ENCODE data around the gene GPLD1.

The GPLD1 gene

DNA sequence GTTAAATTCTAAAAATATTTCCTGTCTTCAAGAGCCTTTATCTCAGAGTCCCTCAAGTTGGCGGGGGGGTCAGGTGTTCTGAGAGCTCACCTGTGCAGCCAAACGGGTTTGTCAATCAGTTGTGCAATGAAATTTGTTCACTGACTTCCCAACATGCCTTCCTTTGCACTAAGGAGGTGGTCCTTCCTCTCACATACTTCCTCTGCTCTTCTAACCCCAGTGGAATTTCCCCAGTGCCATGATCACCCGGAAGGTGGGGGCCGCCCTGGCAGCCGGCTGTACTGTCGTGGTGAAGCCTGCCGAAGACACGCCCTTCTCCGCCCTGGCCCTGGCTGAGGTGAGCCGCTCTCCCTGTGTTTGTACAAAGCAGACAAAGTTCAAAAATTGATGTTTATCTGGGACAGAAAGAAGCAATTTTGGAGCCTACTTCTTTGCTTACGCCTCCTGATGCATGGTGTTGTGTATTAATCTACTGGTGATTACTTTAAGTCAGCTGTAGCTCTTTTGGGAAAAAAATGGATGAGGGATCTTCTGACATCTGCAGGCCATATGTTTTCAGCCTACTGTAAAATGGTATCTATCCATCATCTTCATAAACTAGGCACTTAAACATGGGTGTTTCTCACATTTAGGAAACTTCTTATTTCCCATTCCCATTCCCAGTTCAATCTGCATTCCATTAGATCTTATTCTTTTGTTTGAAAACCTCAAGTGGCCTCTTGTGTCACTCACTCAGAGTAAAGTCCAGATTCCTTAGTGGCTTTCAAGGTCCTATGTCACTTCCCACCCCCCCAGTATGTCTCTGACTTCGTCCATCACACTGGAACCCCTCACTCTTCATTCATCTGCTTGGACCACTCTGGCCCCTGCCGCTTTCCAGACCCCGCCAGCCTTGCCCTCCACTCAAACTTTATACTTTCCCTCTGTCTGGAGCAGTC lies 15.5 kb upstream of the GPLD1 start:
- Histone ChIP-seq H3K4me1 (ENCODE audit: control insufficient read depth, low read depth, low read length) (no peaks in the 10 kb centered on the region), H4K8ac (ENCODE audit: low read depth, low read length) (no peak overlapping the region), H3K79me1 (ENCODE audit: low read length) (no peaks in the 10 kb centered on the region), H3K23ac (ENCODE audit: low read length) (no peak overlapping the region), H3K4me3 (ENCODE audit: low read length) (no peak overlapping the region), H2BK15ac (replicated peaks; ENCODE audit: low read depth) (no peak overlapping the region), H3K56ac (ENCODE audit: low read length) (no peak overlapping the region), H3K9ac (ENCODE audit: low read length) (no peak overlapping the region), H3K79me2 (ENCODE audit: control insufficient read depth, insufficient read depth, low read length) (no peaks in the 10 kb centered on the region), H2BK120ac (ENCODE audit: low read depth, low read length) (no peak overlapping the region), H3K27ac (ENCODE audit: low read depth, low read length) (no peak overlapping the region), H3K4me2 (ENCODE audit: low read length) (no peak overlapping the region), H4K5ac (ENCODE audit: low read length) (no peak overlapping the region), H2BK5ac (ENCODE audit: low read length) (no peak overlapping the region), H3K36me3 (ENCODE audit: control insufficient read depth, insufficient read depth, low read length) (no peaks in the 10 kb centered on the region), H3K27me3 (ENCODE audit: insufficient read depth, low read length, poor library complexity) (no peaks in the 10 kb centered on the region), H3K4ac (ENCODE audit: low read depth, low read length) (no peak overlapping the region), H2AK5ac (ENCODE audit: low read length) (no peak overlapping the region), H3K18ac (ENCODE audit: low read length) (no peak overlapping the region)
- no peak for DNase-seq
- WGBS (ENCODE audit: extremely low coverage, insufficient coverage, low lambda C conversion rate), result no CpG with 5 or more reads among the region's 14 CpGs

DNA sequence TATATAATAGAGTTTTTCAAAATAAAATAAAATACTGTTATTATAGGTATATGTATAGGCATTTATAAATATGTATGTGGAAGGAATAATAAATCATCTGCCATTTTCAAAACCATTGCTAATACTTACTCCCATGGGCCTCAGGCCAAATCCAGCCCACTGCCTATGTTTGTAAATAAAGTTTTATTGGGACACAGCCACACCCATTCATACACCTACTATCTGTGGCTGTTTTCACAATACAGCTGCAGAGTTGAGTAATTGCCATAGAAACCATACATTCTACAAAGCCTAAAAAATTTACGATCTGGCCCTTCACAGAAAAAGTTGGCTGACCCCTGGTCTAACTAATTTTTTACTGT lies 14.9 kb upstream of the GPLD1 start:
- no peak overlapping the region for H3K18ac ChIP-seq (ENCODE audit: low read length)
- no peak overlapping the region for H3K4me3 ChIP-seq (ENCODE audit: low read length)
- H4K8ac ChIP-seq (ENCODE audit: low read depth, low read length), result no peak overlapping the region
- no peak overlapping the region for H3K9ac ChIP-seq (ENCODE audit: low read length)
- H3K79me2 ChIP-seq (ENCODE audit: control insufficient read depth, insufficient read depth, low read length), result no peaks in the 10 kb centered on the region
- DNase-seq, result no peak
- no CpG with 5 or more reads among the region's 1 CpG for WGBS (ENCODE audit: extremely low coverage, insufficient coverage, low lambda C conversion rate)
- H2AK5ac ChIP-seq (ENCODE audit: low read length), result no peak overlapping the region
- no peak overlapping the region for H2BK120ac ChIP-seq (ENCODE audit: low read depth, low read length)
- no peaks in the 10 kb centered on the region for H3K27me3 ChIP-seq (ENCODE audit: insufficient read depth, low read length, poor library complexity)
- no peaks in the 10 kb centered on the region for H3K4me1 ChIP-seq (ENCODE audit: control insufficient read depth, low read depth, low read length)
- no peak overlapping the region for H3K4ac ChIP-seq (ENCODE audit: low read depth, low read length)
- H2BK15ac ChIP-seq (replicated peaks; ENCODE audit: low read depth), result no peak overlapping the region
- no peak overlapping the region for H4K5ac ChIP-seq (ENCODE audit: low read length)
- H2BK5ac ChIP-seq (ENCODE audit: low read length), result no peak overlapping the region
- H3K23ac ChIP-seq (ENCODE audit: low read length), result no peak overlapping the region
- H3K4me2 ChIP-seq (ENCODE audit: low read length), result no peak overlapping the region
- no peaks in the 10 kb centered on the region for H3K36me3 ChIP-seq (ENCODE audit: control insufficient read depth, insufficient read depth, low read length)
- H3K56ac ChIP-seq (ENCODE audit: low read length), result no peak overlapping the region
- H3K27ac ChIP-seq (ENCODE audit: low read depth, low read length), result no peak overlapping the region
- H3K79me1 ChIP-seq (ENCODE audit: low read length), result no peaks in the 10 kb centered on the region

DNA sequence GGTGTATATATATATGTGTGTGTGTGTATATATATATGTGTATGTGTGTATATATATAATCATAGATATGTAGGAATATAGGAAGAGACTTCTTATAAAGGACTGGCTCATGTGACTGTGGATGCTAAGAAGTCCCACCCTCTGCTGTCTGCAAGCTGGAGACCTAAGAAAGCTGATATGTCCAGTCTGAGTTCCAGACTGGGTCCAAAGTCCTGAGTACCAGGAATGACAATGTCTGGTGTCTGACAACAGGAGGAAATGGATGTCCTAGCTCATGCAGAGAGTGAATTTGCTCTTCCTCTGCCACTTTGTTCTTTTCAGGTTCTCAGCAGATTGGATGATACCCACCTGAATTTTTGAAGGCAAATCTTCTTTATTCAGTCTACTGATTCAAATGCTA lies 12.5 kb upstream of the GPLD1 start:
- H2AK5ac ChIP-seq (ENCODE audit: low read length), result no peak overlapping the region
- H3K56ac ChIP-seq (ENCODE audit: low read length), result no peak overlapping the region
- no peak overlapping the region for H4K8ac ChIP-seq (ENCODE audit: low read depth, low read length)
- H4K5ac ChIP-seq (ENCODE audit: low read length), result no peak overlapping the region
- no peaks in the 10 kb centered on the region for H3K36me3 ChIP-seq (ENCODE audit: control insufficient read depth, insufficient read depth, low read length)
- H3K27me3 ChIP-seq (ENCODE audit: insufficient read depth, low read length, poor library complexity), result no peaks in the 10 kb centered on the region
- no peak overlapping the region for H3K4ac ChIP-seq (ENCODE audit: low read depth, low read length)
- no peak overlapping the region for H2BK15ac ChIP-seq (replicated peaks; ENCODE audit: low read depth)
- no peaks in the 10 kb centered on the region for H3K79me2 ChIP-seq (ENCODE audit: control insufficient read depth, insufficient read depth, low read length)
- no peak overlapping the region for H3K27ac ChIP-seq (ENCODE audit: low read depth, low read length)
- H3K9ac ChIP-seq (ENCODE audit: low read length), result no peak overlapping the region
- no peaks in the 10 kb centered on the region for H3K79me1 ChIP-seq (ENCODE audit: low read length)
- H3K18ac ChIP-seq (ENCODE audit: low read length), result no peak overlapping the region
- H3K4me2 ChIP-seq (ENCODE audit: low read length), result no peak overlapping the region
- H3K23ac ChIP-seq (ENCODE audit: low read length), result no peak overlapping the region
- H2BK5ac ChIP-seq (ENCODE audit: low read length), result no peak overlapping the region
- no peak for DNase-seq
- H3K4me1 ChIP-seq (ENCODE audit: control insufficient read depth, low read depth, low read length), result no peaks in the 10 kb centered on the region
- no peak overlapping the region for H3K4me3 ChIP-seq (ENCODE audit: low read length)
- no peak overlapping the region for H2BK120ac ChIP-seq (ENCODE audit: low read depth, low read length)

DNA sequence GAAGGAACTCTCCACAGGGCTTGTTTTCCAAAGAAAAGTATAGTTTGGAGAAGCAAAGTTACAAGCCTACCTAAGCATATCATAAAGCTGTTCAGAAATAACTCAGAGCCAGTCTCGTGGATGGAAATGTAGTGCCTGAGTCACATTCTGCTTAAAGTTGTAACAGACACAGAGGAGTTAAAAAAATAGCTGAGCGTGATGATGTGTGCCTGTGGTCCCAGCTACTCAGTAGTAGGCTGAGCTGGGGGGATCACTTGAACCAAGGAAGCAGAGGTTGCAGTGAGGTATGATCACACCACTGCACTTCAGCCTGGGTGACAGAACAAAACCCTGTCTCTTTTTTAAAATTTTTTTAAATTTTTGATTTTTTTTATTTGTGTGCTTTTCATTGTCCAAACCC lies 12.0 kb upstream of the GPLD1 start:
- Histone ChIP-seq H4K8ac (ENCODE audit: low read depth, low read length) (no peak overlapping the region), H3K4ac (ENCODE audit: low read depth, low read length) (no peak overlapping the region), H2AK5ac (ENCODE audit: low read length) (no peak overlapping the region), H3K79me1 (ENCODE audit: low read length) (no peaks in the 10 kb centered on the region), H3K79me2 (ENCODE audit: control insufficient read depth, insufficient read depth, low read length) (no peaks in the 10 kb centered on the region), H4K5ac (ENCODE audit: low read length) (no peak overlapping the region), H3K4me1 (ENCODE audit: control insufficient read depth, low read depth, low read length) (no peaks in the 10 kb centered on the region), H3K23ac (ENCODE audit: low read length) (no peak overlapping the region), H2BK15ac (replicated peaks; ENCODE audit: low read depth) (no peak overlapping the region), H3K18ac (ENCODE audit: low read length) (no peak overlapping the region), H3K56ac (ENCODE audit: low read length) (no peak overlapping the region), H3K27ac (ENCODE audit: low read depth, low read length) (no peak overlapping the region), H3K4me3 (ENCODE audit: low read length) (no peak overlapping the region), H3K27me3 (ENCODE audit: insufficient read depth, low read length, poor library complexity) (no peaks in the 10 kb centered on the region), H3K4me2 (ENCODE audit: low read length) (no peak overlapping the region), H3K9ac (ENCODE audit: low read length) (no peak overlapping the region), H3K36me3 (ENCODE audit: control insufficient read depth, insufficient read depth, low read length) (no peaks in the 10 kb centered on the region), H2BK120ac (ENCODE audit: low read depth, low read length) (no peak overlapping the region), H2BK5ac (ENCODE audit: low read length) (no peak overlapping the region)
- DNase-seq, result no peak
- WGBS (ENCODE audit: extremely low coverage, insufficient coverage, low lambda C conversion rate), result no CpG with 5 or more reads among the region's 2 CpGs

DNA sequence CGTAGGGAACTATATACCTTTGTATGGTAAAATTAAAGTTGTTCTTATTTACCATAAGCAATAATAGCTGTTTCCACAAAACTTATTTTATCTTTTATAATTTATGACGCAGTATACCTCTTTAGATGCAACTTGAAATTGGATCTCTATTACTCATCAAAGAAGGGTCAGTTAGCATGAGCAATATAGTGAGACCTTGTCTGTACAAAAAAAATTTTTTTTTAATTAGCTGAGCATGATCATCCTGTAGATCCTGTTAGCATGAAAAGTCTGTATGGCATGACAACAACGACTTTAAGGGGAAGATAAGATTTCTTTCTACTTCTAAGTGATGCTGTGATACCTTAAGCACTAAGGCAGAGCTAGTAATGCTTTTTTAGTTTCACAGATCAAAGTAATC lies 11.3 kb upstream of the GPLD1 start:
- Histone ChIP-seq H3K18ac (ENCODE audit: low read length) (no peak overlapping the region), H3K23ac (ENCODE audit: low read length) (no peak overlapping the region), H2BK120ac (ENCODE audit: low read depth, low read length) (no peak overlapping the region), H2BK15ac (replicated peaks; ENCODE audit: low read depth) (no peak overlapping the region), H3K4ac (ENCODE audit: low read depth, low read length) (no peak overlapping the region), H3K4me2 (ENCODE audit: low read length) (no peak overlapping the region), H3K79me1 (ENCODE audit: low read length) (no peaks in the 10 kb centered on the region), H3K4me1 (ENCODE audit: control insufficient read depth, low read depth, low read length) (no peaks in the 10 kb centered on the region), H3K27me3 (ENCODE audit: insufficient read depth, low read length, poor library complexity) (no peaks in the 10 kb centered on the region), H4K8ac (ENCODE audit: low read depth, low read length) (no peak overlapping the region), H3K4me3 (ENCODE audit: low read length) (no peak overlapping the region), H3K56ac (ENCODE audit: low read length) (no peak overlapping the region), H3K9ac (ENCODE audit: low read length) (no peak overlapping the region), H2AK5ac (ENCODE audit: low read length) (no peak overlapping the region), H3K27ac (ENCODE audit: low read depth, low read length) (no peak overlapping the region), H2BK5ac (ENCODE audit: low read length) (no peak overlapping the region), H3K36me3 (ENCODE audit: control insufficient read depth, insufficient read depth, low read length) (no peaks in the 10 kb centered on the region), H3K79me2 (ENCODE audit: control insufficient read depth, insufficient read depth, low read length) (no peaks in the 10 kb centered on the region), H4K5ac (ENCODE audit: low read length) (no peak overlapping the region)
- DNase-seq, result no peak
- WGBS (ENCODE audit: extremely low coverage, insufficient coverage, low lambda C conversion rate), result no CpG with 5 or more reads among the region's 3 CpGs
